ENCODE results near the gene ADCY2. TPM values are rescaled to one million over a fixed set of nuclear protein-coding genes. Genes with fewer than 3 reads are reported as not detected.

Gene ADCY2
- total and polyA plus RNA-seq, 7 experiments from 2014 or later: not detected

GRCh38 chr5:7671381-7671993 is 275.5 kb downstream of the ADCY2 start:
- H3K4me1 ChIP-seq (ENCODE audit: control insufficient read depth in 2 of 2, insufficient read depth in 2 of 2, low read length in 2 of 2): no peaks in the 10 kb centered on the region
- Mint-ChIP-seq H3K27me3 (peaks cover 0 to 15% (median 0%) of the 10 kb centered on the region in 5 donors), H3K4me3 (no peak overlapping the region), H3K27ac (no peak overlapping the region), H3K9me3 (peaks cover 0 to 4% (median 0%) of the 10 kb centered on the region in 11 donors), H3K4me1 (peaks cover 0 to 2% (median 0%) of the 10 kb centered on the region in 7 donors), H3K36me3 (no peaks in the 10 kb centered on the region)
- no peak overlapping the region for H3K4me3 ChIP-seq (ENCODE audit: low read length)
- ChIA-PET CTCF (no interaction called here), POLR2A (no interaction called here)
- no peaks in the 10 kb centered on the region for H3K9me3 ChIP-seq (ENCODE audit: control insufficient read depth in 2 of 3, low read length in 3 of 3)
- ATAC-seq (no peak), DNase-seq (no peak)
- intact Hi-C loops (cut with micrococcal nuclease): no loop called here
- H3K27me3 ChIP-seq (ENCODE audit: control insufficient read depth in 2 of 2, insufficient read depth in 2 of 2, low read length in 2 of 2): no peaks in the 10 kb centered on the region
- no peaks in the 10 kb centered on the region for H3K36me3 ChIP-seq (ENCODE audit: control insufficient read depth in 2 of 3, insufficient read depth in 3 of 3, low read length in 3 of 3)
- H3K27ac ChIP-seq (ENCODE audit: low read depth, low read length): no peak overlapping the region

GRCh38 chr5:7673658-7674057 is 277.7 kb downstream of the ADCY2 start:
- Histone ChIP-seq H3K4me3 (ENCODE audit: low read length) (no peak overlapping the region), H3K27ac (ENCODE audit: low read depth, low read length) (no peak overlapping the region), H3K36me3 (ENCODE audit: control insufficient read depth in 2 of 3, insufficient read depth in 3 of 3, low read length in 3 of 3) (no peaks in the 10 kb centered on the region), H3K4me1 (ENCODE audit: control insufficient read depth in 2 of 2, insufficient read depth in 2 of 2, low read length in 2 of 2) (no peaks in the 10 kb centered on the region), H3K27me3 (ENCODE audit: control insufficient read depth in 2 of 2, insufficient read depth in 2 of 2, low read length in 2 of 2) (no peaks in the 10 kb centered on the region), H3K9me3 (ENCODE audit: control insufficient read depth in 2 of 3, low read length in 3 of 3) (no peaks in the 10 kb centered on the region)
- Mint-ChIP-seq H3K4me3 (no peak overlapping the region), H3K9me3 (peaks cover 0 to 4% (median 0%) of the 10 kb centered on the region in 11 donors), H3K27ac (no peak overlapping the region), H3K36me3 (no peaks in the 10 kb centered on the region), H3K4me1 (no peaks in the 10 kb centered on the region), H3K27me3 (peaks cover 0 to 7% (median 0%) of the 10 kb centered on the region in 5 donors)
- DNase-seq (no peak), ATAC-seq (no peak)
- intact Hi-C loops (cut with micrococcal nuclease): no loop called here
- ChIA-PET POLR2A (no interaction called here), CTCF (no interaction called here)

- no peaks in the 10 kb centered on the region for H3K4me1 Mint-ChIP-seq
- H3K4me3 Mint-ChIP-seq: no peak overlapping the region
- intact Hi-C loops (cut with micrococcal nuclease): no loop called here
- Histone ChIP-seq H3K27ac (ENCODE audit: low read depth, low read length) (no peak overlapping the region), H3K4me3 (ENCODE audit: low read length) (no peak overlapping the region), H3K27me3 (ENCODE audit: control insufficient read depth in 2 of 2, insufficient read depth in 2 of 2, low read length in 2 of 2) (no peaks in the 10 kb centered on the region), H3K9me3 (ENCODE audit: control insufficient read depth in 2 of 3, low read length in 3 of 3) (no peaks in the 10 kb centered on the region), H3K4me1 (ENCODE audit: control insufficient read depth in 2 of 2, insufficient read depth in 2 of 2, low read length in 2 of 2) (no peaks in the 10 kb centered on the region), H3K36me3 (ENCODE audit: control insufficient read depth in 2 of 3, insufficient read depth in 3 of 3, low read length in 3 of 3) (no peaks in the 10 kb centered on the region)
- H3K27ac Mint-ChIP-seq: no peak overlapping the region
- no peak for DNase-seq
- no peaks in the 10 kb centered on the region for H3K27me3 Mint-ChIP-seq
- peaks cover 0 to 2% (median 0%) of the 10 kb centered on the region in 11 donors for H3K9me3 Mint-ChIP-seq
- ChIA-PET POLR2A (no interaction called here), CTCF (no interaction called here)
- ATAC-seq: no peak
- no peaks in the 10 kb centered on the region for H3K36me3 Mint-ChIP-seq
Observed at GRCh38 chr5:7676455-7676854, 280.5 kb downstream of the ADCY2 start.

- H3K4me1 Mint-ChIP-seq: no peaks in the 10 kb centered on the region
- H3K27ac Mint-ChIP-seq: no peak overlapping the region
- CTCF ChIA-PET: no interaction called here
- intact Hi-C loops (cut with micrococcal nuclease): no loop called here
- Histone ChIP-seq H3K36me3 (ENCODE audit: control insufficient read depth in 2 of 3, insufficient read depth in 3 of 3, low read length in 3 of 3) (no peaks in the 10 kb centered on the region), H3K4me1 (ENCODE audit: control insufficient read depth in 2 of 2, insufficient read depth in 2 of 2, low read length in 2 of 2) (no peaks in the 10 kb centered on the region), H3K27ac (ENCODE audit: low read depth, low read length) (no peak overlapping the region), H3K27me3 (ENCODE audit: control insufficient read depth in 2 of 2, insufficient read depth in 2 of 2, low read length in 2 of 2) (no peaks in the 10 kb centered on the region), H3K9me3 (ENCODE audit: control insufficient read depth in 2 of 3, low read length in 3 of 3) (no peaks in the 10 kb centered on the region), H3K4me3 (ENCODE audit: low read length) (no peak overlapping the region)
- no peaks in the 10 kb centered on the region for H3K9me3 Mint-ChIP-seq
- DNase-seq (no peak), ATAC-seq (no peak)
- no peaks in the 10 kb centered on the region for H3K36me3 Mint-ChIP-seq
- POLR2A ChIA-PET: no interaction called here
- no peak overlapping the region for H3K4me3 Mint-ChIP-seq
- H3K27me3 Mint-ChIP-seq: peaks cover 0 to 6% (median 0%) of the 10 kb centered on the region in 5 donors
Observed at GRCh38 chr5:7678030-7678429, 282.1 kb downstream of the ADCY2 start.

- H3K27me3 ChIP-seq (ENCODE audit: control insufficient read depth in 2 of 2, insufficient read depth in 2 of 2, low read length in 2 of 2): no peaks in the 10 kb centered on the region
- no peaks in the 10 kb centered on the region for H3K4me1 ChIP-seq (ENCODE audit: control insufficient read depth in 2 of 2, insufficient read depth in 2 of 2, low read length in 2 of 2)
- intact Hi-C loops (cut with micrococcal nuclease): no loop called here
- peaks cover 0 to 16% (median 0%) of the 10 kb centered on the region in 5 donors for H3K27me3 Mint-ChIP-seq
- no peak overlapping the region for H3K27ac ChIP-seq (ENCODE audit: low read depth, low read length)
- ATAC-seq: no peak
- H3K4me3 ChIP-seq (ENCODE audit: low read length): no peak overlapping the region
- no peaks in the 10 kb centered on the region for H3K9me3 ChIP-seq (ENCODE audit: control insufficient read depth in 2 of 3, low read length in 3 of 3)
- CTCF ChIA-PET: no interaction called here
- no peak overlapping the region for H3K4me3 Mint-ChIP-seq
- H3K36me3 Mint-ChIP-seq: no peaks in the 10 kb centered on the region
- no peaks in the 10 kb centered on the region for H3K9me3 Mint-ChIP-seq
- H3K36me3 ChIP-seq (ENCODE audit: control insufficient read depth in 2 of 3, insufficient read depth in 3 of 3, low read length in 3 of 3): no peaks in the 10 kb centered on the region
- no peak for DNase-seq
- H3K4me1 Mint-ChIP-seq: no peaks in the 10 kb centered on the region
- POLR2A ChIA-PET: no interaction called here
- H3K27ac Mint-ChIP-seq: no peak overlapping the region
Observed at GRCh38 chr5:7679663-7680062, 283.7 kb downstream of the ADCY2 start.

GRCh38 chr5:7680260-7680659 is 284.3 kb downstream of the ADCY2 start:
- no peaks in the 10 kb centered on the region for H3K36me3 Mint-ChIP-seq
- no peak overlapping the region for H3K27ac Mint-ChIP-seq
- ATAC-seq: no peak
- H3K9me3 ChIP-seq (ENCODE audit: control insufficient read depth in 2 of 3, low read length in 3 of 3): no peaks in the 10 kb centered on the region
- no peaks in the 10 kb centered on the region for H3K9me3 Mint-ChIP-seq
- intact Hi-C loops (cut with micrococcal nuclease): no loop called here
- ChIA-PET CTCF (no interaction called here), POLR2A (no interaction called here)
- no peak for DNase-seq
- no peak overlapping the region for H3K27ac ChIP-seq (ENCODE audit: low read depth, low read length)
- H3K4me3 Mint-ChIP-seq: no peak overlapping the region
- H3K4me3 ChIP-seq (ENCODE audit: low read length): no peak overlapping the region
- H3K27me3 ChIP-seq (ENCODE audit: control insufficient read depth in 2 of 2, insufficient read depth in 2 of 2, low read length in 2 of 2): no peaks in the 10 kb centered on the region
- H3K36me3 ChIP-seq (ENCODE audit: control insufficient read depth in 2 of 3, insufficient read depth in 3 of 3, low read length in 3 of 3): no peaks in the 10 kb centered on the region
- no peaks in the 10 kb centered on the region for H3K4me1 Mint-ChIP-seq
- no peaks in the 10 kb centered on the region for H3K4me1 ChIP-seq (ENCODE audit: control insufficient read depth in 2 of 2, insufficient read depth in 2 of 2, low read length in 2 of 2)
- peaks cover 0 to 22% (median 0%) of the 10 kb centered on the region in 5 donors for H3K27me3 Mint-ChIP-seq

GRCh38 chr5:7682379-7682778 is 286.4 kb downstream of the ADCY2 start:
- Histone ChIP-seq H3K4me1 (ENCODE audit: control insufficient read depth in 2 of 2, insufficient read depth in 2 of 2, low read length in 2 of 2) (no peaks in the 10 kb centered on the region), H3K27ac (ENCODE audit: low read depth, low read length) (no peak overlapping the region), H3K4me3 (ENCODE audit: low read length) (no peak overlapping the region), H3K36me3 (ENCODE audit: control insufficient read depth in 2 of 3, insufficient read depth in 3 of 3, low read length in 3 of 3) (no peaks in the 10 kb centered on the region), H3K27me3 (ENCODE audit: control insufficient read depth in 2 of 2, insufficient read depth in 2 of 2, low read length in 2 of 2) (no peaks in the 10 kb centered on the region), H3K9me3 (ENCODE audit: control insufficient read depth in 2 of 3, low read length in 3 of 3) (no peaks in the 10 kb centered on the region)
- Mint-ChIP-seq H3K27ac (no peak overlapping the region), H3K9me3 (no peaks in the 10 kb centered on the region), H3K27me3 (peaks cover 0 to 31% (median 5%) of the 10 kb centered on the region in 5 donors), H3K4me1 (no peaks in the 10 kb centered on the region), H3K36me3 (no peaks in the 10 kb centered on the region), H3K4me3 (no peak overlapping the region)
- ATAC-seq: no peak
- POLR2A ChIA-PET: no interaction called here
- no peak for DNase-seq
- intact Hi-C loops (cut with micrococcal nuclease): no loop called here
- CTCF ChIA-PET: no interaction called here

Data from naive thymus-derived CD4-positive, alpha-beta T cell (primary cell).